OCI-LY1 (cell line): ENCODE measurements around the gene GPR52.

Experiments
- H2AFZ ChIP-seq: fragments of 200-600 bp; sonication (generic), shearing (Covaris generic); 2 replicates; pipeline ENCODE4 v1.6.0; 2014; ENCODE audit warnings: antibody characterized with exemption, mild to moderate bottlenecking, low read length
- H3F3A ChIP-seq: fragments of 200-600 bp; sonication (generic), shearing (Covaris generic); 2 replicates; pipeline ENCODE4 v1.6.0; 2014; ENCODE audit warnings: mild to moderate bottlenecking, antibody characterized with exemption, low read length, moderate library complexity; ENCODE audit not compliant: insufficient read depth
- H3K27ac ChIP-seq: fragments of 200-600 bp; sonication (generic); 2 replicates; pipeline ENCODE4 v1.5.1; 2014; ENCODE audit warnings: low read length, mixed run types, mild to moderate bottlenecking, low read depth; ENCODE audit not compliant: poor library complexity, severe bottlenecking
- H3K27me3 ChIP-seq: fragments of 200-600 bp; sonication (generic); 2 replicates; pipeline ENCODE4 v1.6.0; 2014; ENCODE audit warnings: antibody characterized with exemption, mild to moderate bottlenecking, low read length, moderate library complexity; ENCODE audit not compliant: insufficient read depth
- H3K36me3 ChIP-seq: fragments of 200-600 bp; sonication (generic); 2 replicates; pipeline ENCODE4 v1.6.1; 2014; ENCODE audit warnings: mild to moderate bottlenecking, antibody characterized with exemption, low read length, moderate library complexity, mixed read lengths; ENCODE audit not compliant: insufficient read depth
- H3K4me1 ChIP-seq: fragments of 200-600 bp; sonication (generic); 2 replicates; pipeline ENCODE4 v1.5.1; 2014; ENCODE audit warnings: mild to moderate bottlenecking, low read length, moderate library complexity; ENCODE audit not compliant: insufficient read depth, severe bottlenecking
- H3K4me2 ChIP-seq: fragments of 200-600 bp; sonication (generic), shearing (Covaris generic); 2 replicates; pipeline ENCODE4 v1.6.1; 2014; ENCODE audit warnings: low read length
- H3K4me3 ChIP-seq: fragments of 200-600 bp; sonication (generic); 2 replicates; pipeline ENCODE4 v1.5.1; 2014; ENCODE audit warnings: low read length, low read depth, mild to moderate bottlenecking, mixed read lengths; ENCODE audit not compliant: poor library complexity, severe bottlenecking
- H3K79me2 ChIP-seq: fragments of 200-600 bp; shearing (Covaris generic); 2 replicates; pipeline ENCODE4 v1.6.1; 2016; ENCODE audit warnings: mixed run types, low read length, mixed read lengths; ENCODE audit not compliant: insufficient read depth
- H3K9ac ChIP-seq: fragments of 200-600 bp; sonication (generic), shearing (Covaris generic); 2 replicates; pipeline ENCODE4 v1.6.1; 2014; ENCODE audit warnings: mild to moderate bottlenecking, low read length, mixed read lengths
- H3K9me2 ChIP-seq: fragments of 200-600 bp; sonication (generic), shearing (Covaris generic); 2 replicates; pipeline ENCODE4 v1.6.1; 2014; ENCODE audit warnings: low read depth, mild to moderate bottlenecking, low read length, mixed read lengths
- H3K9me3 ChIP-seq: fragments of 200-600 bp; shearing (Covaris generic); 2 replicates; pipeline ENCODE4 v1.6.1; 2014; ENCODE audit warnings: low read length, mixed read lengths
- H4K20me1 ChIP-seq: fragments of 200-600 bp; sonication (generic), shearing (Covaris generic); 2 replicates; pipeline ENCODE4 v1.6.0; 2016; ENCODE audit warnings: mild to moderate bottlenecking, low read length; ENCODE audit not compliant: insufficient read depth
- EZH2 ChIP-seq: fragments of 200-600 bp; sonication (generic), shearing (Covaris generic); IDR thresholded peaks from 2 replicates; pipeline ENCODE4 v1.8.0; 2017; ENCODE audit warnings: borderline replicate concordance, mixed run types, mild to moderate bottlenecking, antibody characterized with exemption, low read length, moderate library complexity, mixed read lengths
- TF ChIP-seq, protein P1 (sequence below): fragments of 200-600 bp; sonication (generic), shearing (Covaris generic); IDR thresholded peaks from 2 replicates; pipeline ENCODE4 v1.5.1; 2017; ENCODE audit warnings: mild to moderate bottlenecking, antibody characterized with exemption, low read length, moderate library complexity, mixed read lengths

GPR52 gene

GRCh38 chr1:174451408-174451807 lies 3.6 kb downstream of the GPR52 start:
- H3K36me3 ChIP-seq = peaks cover 10% of the 10 kb centered on the region; the same call in 1 of the 2 replicates
- H3K9me3 ChIP-seq = no peaks in the 10 kb centered on the region

DNA sequence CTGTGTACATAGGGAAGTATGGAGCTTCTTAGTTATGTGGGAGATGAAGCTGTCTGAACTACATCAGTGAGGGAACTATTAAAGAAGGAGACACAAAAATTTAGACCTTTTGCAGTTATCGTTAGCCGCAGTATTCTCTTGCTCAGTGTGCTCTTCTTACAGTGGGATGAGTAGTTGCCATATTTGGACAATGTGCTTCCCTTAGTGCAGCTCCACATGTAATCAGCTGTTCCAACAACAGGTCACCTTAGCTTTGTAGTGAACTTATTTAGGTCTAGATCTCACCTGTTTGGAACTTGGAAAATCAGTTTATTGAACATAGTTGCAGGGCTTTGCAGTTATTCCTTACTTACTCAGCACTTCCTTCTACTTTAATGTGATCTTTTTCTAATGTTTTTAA lies 18.1 kb downstream of the GPR52 start:
- H4K20me1 ChIP-seq = no peaks in the 10 kb centered on the region
- no peak overlapping the region for H3K4me2 ChIP-seq
- no peaks in the 10 kb centered on the region for H3K9me2 ChIP-seq
- H3K79me2 ChIP-seq = no peaks in the 10 kb centered on the region
- peaks cover 14% of the 10 kb centered on the region for H3K36me3 ChIP-seq
- TF ChIP-seq EZH2 = no peak
- TF ChIP-seq, protein P1, sequence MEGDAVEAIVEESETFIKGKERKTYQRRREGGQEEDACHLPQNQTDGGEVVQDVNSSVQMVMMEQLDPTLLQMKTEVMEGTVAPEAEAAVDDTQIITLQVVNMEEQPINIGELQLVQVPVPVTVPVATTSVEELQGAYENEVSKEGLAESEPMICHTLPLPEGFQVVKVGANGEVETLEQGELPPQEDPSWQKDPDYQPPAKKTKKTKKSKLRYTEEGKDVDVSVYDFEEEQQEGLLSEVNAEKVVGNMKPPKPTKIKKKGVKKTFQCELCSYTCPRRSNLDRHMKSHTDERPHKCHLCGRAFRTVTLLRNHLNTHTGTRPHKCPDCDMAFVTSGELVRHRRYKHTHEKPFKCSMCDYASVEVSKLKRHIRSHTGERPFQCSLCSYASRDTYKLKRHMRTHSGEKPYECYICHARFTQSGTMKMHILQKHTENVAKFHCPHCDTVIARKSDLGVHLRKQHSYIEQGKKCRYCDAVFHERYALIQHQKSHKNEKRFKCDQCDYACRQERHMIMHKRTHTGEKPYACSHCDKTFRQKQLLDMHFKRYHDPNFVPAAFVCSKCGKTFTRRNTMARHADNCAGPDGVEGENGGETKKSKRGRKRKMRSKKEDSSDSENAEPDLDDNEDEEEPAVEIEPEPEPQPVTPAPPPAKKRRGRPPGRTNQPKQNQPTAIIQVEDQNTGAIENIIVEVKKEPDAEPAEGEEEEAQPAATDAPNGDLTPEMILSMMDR = no peak
- H3K4me1 ChIP-seq = no peaks in the 10 kb centered on the region
- no peaks in the 10 kb centered on the region for H3K27me3 ChIP-seq
- no peaks in the 10 kb centered on the region for H3K9me3 ChIP-seq
- H3K27ac ChIP-seq = no peak overlapping the region
- H3K4me3 ChIP-seq = no peak overlapping the region
- H3K9ac ChIP-seq = no peak overlapping the region
- 0 out of 2 replicates have a peak, but pooled peaks cover 4% of the 10 kb centered on the region for H3F3A ChIP-seq
- H2AFZ ChIP-seq = no peak overlapping the region

More at GRCh38 chr1:174451408-174451807, 3.6 kb downstream of the GPR52 start:
- no peak overlapping the region for H3K4me3 ChIP-seq
- H2AFZ ChIP-seq = no peak overlapping the region
- no peak overlapping the region for H3K27ac ChIP-seq
- H3K9ac ChIP-seq = no peak overlapping the region
- H3F3A ChIP-seq = no peaks in the 10 kb centered on the region
- TF ChIP-seq EZH2 = no peak
- TF ChIP-seq, protein P1 = no peak
- no peaks in the 10 kb centered on the region for H4K20me1 ChIP-seq
- no peak overlapping the region for H3K4me2 ChIP-seq
- no peaks in the 10 kb centered on the region for H3K9me2 ChIP-seq
- no peaks in the 10 kb centered on the region for H3K79me2 ChIP-seq
- peaks cover 5% of the 10 kb centered on the region for H3K4me1 ChIP-seq
- no peaks in the 10 kb centered on the region for H3K27me3 ChIP-seq

- TF ChIP-seq, protein P1 = peak; percentile 27; the same call in 1 of the 2 replicates
- TF ChIP-seq EZH2 = no peak
- no peak overlapping the region for H3K4me3 ChIP-seq
Observed at GRCh38 chr1:174466607-174467006, 18.8 kb downstream of the GPR52 start.

More at GRCh38 chr1:174466607-174467006, 18.8 kb downstream of the GPR52 start:
- Histone ChIP-seq H2AFZ (no peak overlapping the region), H3K9me2 (no peaks in the 10 kb centered on the region), H3K36me3 (peaks cover 7% of the 10 kb centered on the region), H3K79me2 (no peaks in the 10 kb centered on the region), H3K9me3 (no peaks in the 10 kb centered on the region), H3K4me2 (no peak overlapping the region), H3K27ac (no peak overlapping the region), H3K27me3 (no peaks in the 10 kb centered on the region), H4K20me1 (no peaks in the 10 kb centered on the region), H3F3A (0 out of 2 replicates have a peak, but pooled peaks cover 4% of the 10 kb centered on the region), H3K4me1 (no peaks in the 10 kb centered on the region), H3K9ac (no peak overlapping the region)
